GM19395 (cell line): ENCODE data around the gene TTC3.
A peak's percentile ranks its signal among the peaks of the same experiment; 100 is the strongest.

ENCODE experiments used
- ATAC-seq: cut with Tn5 transposase; IDR thresholded peaks from one replicate; pipeline ENCODE4 v1.9.1; 2021; ENCODE audit warnings: mild to moderate bottlenecking, moderate library complexity; ENCODE audit not compliant: unreplicated experiment

Gene TTC3

GRCh38 chr21:37146320-37147235, 73.5 kb downstream of the TTC3 start:
- ATAC-seq = no peak

- no peak for ATAC-seq
Observed at GRCh38 chr21:37149411-37149810, 76.4 kb downstream of the TTC3 start.

- ATAC-seq = no peak
Observed at GRCh38 chr21:37153196-37153934, 80.3 kb downstream of the TTC3 start.

GRCh38 chr21:37153935-37154350, 80.9 kb downstream of the TTC3 start:
- no peak for ATAC-seq

GRCh38 chr21:37155186-37155585, 82.1 kb downstream of the TTC3 start:
- ATAC-seq = no peak

GRCh38 chr21:37157938-37158337, 84.9 kb downstream of the TTC3 start:
- no peak for ATAC-seq

GRCh38 chr21:37159053-37159776, 86.2 kb downstream of the TTC3 start:
- peak; percentile 65 for ATAC-seq

GRCh38 chr21:37159949-37160348, 86.9 kb downstream of the TTC3 start:
- ATAC-seq = no peak

GRCh38 chr21:37164742-37165141, 91.7 kb downstream of the TTC3 start:
- ATAC-seq = no peak

- ATAC-seq = no peak
Observed at GRCh38 chr21:37165586-37165985, 92.5 kb downstream of the TTC3 start.

GRCh38 chr21:37166733-37167132, 93.7 kb downstream of the TTC3 start:
- ATAC-seq = no peak

- ATAC-seq = no peak
Observed at GRCh38 chr21:37168666-37169065, 95.6 kb downstream of the TTC3 start.

GRCh38 chr21:37172646-37173045, 99.6 kb downstream of the TTC3 start:
- ATAC-seq = no peak

GRCh38 chr21:37176716-37177115, 103.7 kb downstream of the TTC3 start:
- no peak for ATAC-seq

- ATAC-seq = no peak
Observed at GRCh38 chr21:37181059-37181458, 108.0 kb downstream of the TTC3 start.

- no peak for ATAC-seq
Observed at GRCh38 chr21:37182222-37182621, 109.2 kb downstream of the TTC3 start.

- ATAC-seq = no peak
Observed at GRCh38 chr21:37183749-37184148, 110.7 kb downstream of the TTC3 start.

GRCh38 chr21:37184784-37185593, 111.9 kb downstream of the TTC3 start:
- ATAC-seq = no peak

GRCh38 chr21:37186983-37187382, 113.9 kb downstream of the TTC3 start:
- no peak for ATAC-seq

- ATAC-seq = no peak
Observed at GRCh38 chr21:37188825-37189224, 115.8 kb downstream of the TTC3 start.

- ATAC-seq = no peak
Observed at GRCh38 chr21:37192019-37192418, 119.0 kb downstream of the TTC3 start.
